Naive thymus-derived CD8-positive, alpha-beta T cell (primary cell): ENCODE results near the gene POC5. TPM values are rescaled to one million over a fixed set of nuclear protein-coding genes. Genes with fewer than 3 reads are reported as not detected.

Experiments used
- polyA plus RNA-seq, 3 donors: library from polyadenylated mRNA; unstranded; fragments of 300-500 nt; fragmentation: Illumina TruSeq; gene quantifications; one replicate each; pipeline ENCODE4 v1.2.3, GENCODE V29; 2021
- total RNA-seq, 8 experiments: library from RNA in 2 of 8; stranded (reverse) in 2 of 8; gene quantifications; one replicate each; pipeline ENCODE4 v1.2.3 and lab custom pipeline; 2021 to 2026

Gene POC5
- total and polyA plus RNA-seq, 5 experiments from 2014 or later, result 6.8 to 17.2 (median 13.3) TPM

Other genes with a start within 250 kb of the POC5 start
- gene CERT1, start 205.8 kb downstream of the POC5 start, total RNA-seq, result 10 to 100 TPM; 44.0 to 45.1 TPM
- 10 to 100 TPM; 12.8 to 17.4 (median 16.1) TPM for gene CERT1, start 205.8 kb downstream of the POC5 start, polyA plus RNA-seq
- 10 to 100 TPM; 23.8 to 28.2 TPM for gene POLK, start 205.5 kb downstream of the POC5 start, total RNA-seq
- 10 to 100 TPM; 12.4 to 20.1 (median 16.3) TPM for gene POLK, start 205.5 kb downstream of the POC5 start, polyA plus RNA-seq
- under 1 TPM; 0.49 to 0.75 TPM for gene ANKDD1B, start 106.0 kb downstream of the POC5 start, total RNA-seq
- under 1 TPM; 0.27 to 0.39 (median 0.39) TPM for gene ANKDD1B, start 106.0 kb downstream of the POC5 start, polyA plus RNA-seq